Astrocyte of the hippocampus (primary cell): ENCODE results near the gene KCNIP1.
"Not testable (repeated sequence)": the region's sequence is repeated elsewhere in the genome, so short reads cannot be mapped to it uniquely, and the experiment has no call there.

Experiments
- DNase-seq: peaks from one replicate; pipeline ENCODE4 v3.0.0; 2011; ENCODE audit warnings: low read depth, low spot score

The KCNIP1 gene

DNA sequence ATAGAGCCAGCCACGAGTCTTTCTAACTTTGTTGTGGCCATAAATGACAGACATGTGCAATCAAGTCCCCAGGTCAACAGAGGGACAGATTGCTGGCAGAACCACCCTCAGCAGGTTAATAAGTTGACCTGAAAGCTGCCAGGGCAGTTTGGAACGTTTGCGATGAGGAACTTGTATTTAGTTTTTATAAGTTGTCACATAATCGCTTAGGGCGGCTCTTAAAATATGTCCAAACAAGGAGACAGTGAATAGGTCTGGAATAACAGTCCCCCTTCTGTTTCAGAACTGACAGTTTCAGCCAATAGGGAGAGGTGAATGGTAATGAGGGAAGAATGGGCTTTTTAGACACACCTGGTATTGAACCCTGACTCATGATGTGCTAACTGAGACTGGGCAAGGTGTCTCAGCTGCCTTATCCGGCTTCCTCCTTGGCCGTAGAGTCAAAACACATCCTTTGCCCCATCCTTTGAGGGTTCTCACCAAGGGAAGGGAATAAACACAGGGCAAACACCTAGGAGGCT is 246.2 kb downstream of the KCNIP1 start:
- DNase-seq = no peak

DNA sequence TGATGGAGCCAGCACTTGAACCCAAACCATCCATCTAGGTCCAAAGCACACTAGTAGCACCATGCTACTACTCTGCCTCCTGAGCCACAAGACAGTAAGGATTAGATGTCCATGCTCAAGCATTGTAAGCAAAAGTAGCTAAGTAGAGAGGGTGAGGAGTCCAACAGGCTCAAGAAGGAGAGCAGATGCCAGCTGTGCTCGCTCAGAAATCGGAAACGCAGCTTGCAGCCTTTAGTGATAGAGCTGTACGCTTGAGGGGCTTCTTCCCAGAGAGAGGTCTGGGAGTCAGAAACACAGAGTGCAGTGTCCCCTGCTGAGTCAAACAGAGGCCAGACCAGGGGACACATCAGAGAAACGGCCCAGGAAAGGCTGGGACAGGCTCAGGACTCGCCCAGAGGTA is 247.0 kb downstream of the KCNIP1 start:
- no peak for DNase-seq

DNA sequence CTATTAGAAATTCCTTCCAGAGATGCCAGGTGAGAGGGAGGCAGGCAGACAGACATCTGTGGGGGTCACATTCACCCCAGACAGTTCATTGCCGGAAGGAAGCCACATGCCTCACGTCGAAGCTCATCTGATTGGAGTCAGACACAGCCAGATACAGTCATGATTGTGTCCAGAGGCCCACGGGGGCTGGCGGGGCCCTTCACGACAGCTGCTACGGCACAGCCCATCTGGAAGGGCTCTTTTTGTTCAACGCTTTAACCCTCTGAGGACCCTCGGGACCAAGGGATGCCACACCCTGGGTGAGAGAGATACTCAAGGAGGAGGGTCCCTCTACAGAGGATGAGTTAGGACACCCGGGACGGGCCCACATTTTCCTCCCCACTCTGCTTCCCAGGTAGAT is 247.8 kb downstream of the KCNIP1 start:
- no peak for DNase-seq

GRCh38 chr5:170752257-170753215 is 248.7 kb downstream of the KCNIP1 start:
- DNase-seq = peak; percentile 51

- no peak for DNase-seq
Measured at GRCh38 chr5:170753311-170753710, 249.5 kb downstream of the KCNIP1 start.

- not testable (repeated sequence) for DNase-seq
Measured at GRCh38 chr5:170754508-170754907, 250.7 kb downstream of the KCNIP1 start.

DNA sequence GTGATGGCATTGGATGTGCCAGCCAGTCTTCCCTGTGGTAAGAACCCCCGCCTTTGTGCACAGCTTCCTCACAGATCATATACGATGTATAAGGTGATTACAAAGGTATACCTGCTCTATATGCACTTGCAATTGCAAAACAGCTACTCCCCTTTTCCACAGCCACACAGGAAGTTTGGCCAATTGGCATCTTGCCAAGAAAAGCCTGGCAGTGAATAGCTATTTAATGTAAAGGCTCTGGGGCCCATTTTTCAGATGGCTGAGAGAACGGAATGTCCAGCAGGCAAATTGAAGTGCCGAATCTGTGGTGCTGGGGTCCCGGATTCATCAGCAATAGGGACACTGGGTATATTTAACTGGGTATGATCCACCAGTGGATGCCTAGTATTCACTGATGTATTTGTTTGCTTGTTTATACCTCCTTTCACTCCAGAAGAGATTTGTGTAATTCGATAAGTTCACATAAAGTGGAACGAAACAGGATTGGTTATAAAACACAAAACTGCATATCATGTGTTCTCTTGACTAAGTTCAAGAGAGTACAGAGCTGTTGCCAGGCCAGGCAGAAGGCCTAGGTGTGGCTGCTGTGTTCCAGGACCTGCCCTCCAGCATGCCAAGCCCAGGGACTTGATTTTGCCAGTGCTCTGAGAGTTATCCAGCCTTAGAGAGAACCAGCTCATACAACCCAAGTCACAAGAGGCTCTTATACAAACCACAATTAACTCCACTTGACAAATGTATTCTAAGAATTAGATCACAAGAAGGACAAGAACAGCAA is 252.0 kb downstream of the KCNIP1 start:
- no peak for DNase-seq

DNA sequence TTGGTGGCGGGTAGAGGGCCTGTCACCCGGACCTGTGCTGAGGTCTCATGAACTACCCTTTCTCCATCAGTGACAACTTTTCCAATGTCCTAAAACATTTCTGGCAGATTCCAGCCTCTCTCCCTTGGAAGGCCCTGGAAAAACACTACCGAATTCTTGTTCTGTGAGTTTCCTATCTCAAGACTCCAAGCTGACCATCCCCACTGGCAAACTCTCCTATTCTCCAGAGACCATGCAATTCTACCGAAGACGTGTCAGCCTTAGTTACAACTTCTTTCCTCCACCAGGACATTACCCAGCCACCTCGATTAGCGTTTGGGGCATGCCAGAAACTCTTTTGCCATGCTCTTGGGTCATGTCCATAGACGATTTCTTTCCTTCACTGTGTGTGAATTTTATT is 252.9 kb downstream of the KCNIP1 start:
- DNase-seq = no peak

GRCh38 chr5:170757182-170757601 is 253.4 kb downstream of the KCNIP1 start:
- peak; percentile 78 for DNase-seq

DNA sequence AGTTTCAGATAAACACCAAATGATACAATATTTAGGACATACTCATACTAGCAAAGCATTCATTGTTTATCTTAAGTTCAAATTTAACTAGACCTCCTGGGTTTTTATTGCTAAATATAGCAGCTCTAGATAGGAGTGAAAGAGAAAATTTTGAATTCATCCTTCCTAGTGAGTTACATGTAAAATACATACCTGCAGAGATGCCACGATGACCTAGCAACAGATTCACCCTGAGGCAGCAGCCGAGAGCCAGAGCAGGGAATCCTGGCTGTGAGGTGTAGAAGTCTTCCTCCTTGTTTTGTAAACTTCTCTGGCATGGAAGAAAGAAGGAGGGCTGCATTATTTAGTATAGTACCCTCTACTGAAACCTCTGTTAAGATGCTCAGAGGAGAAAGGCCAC is 253.8 kb downstream of the KCNIP1 start:
- no peak for DNase-seq

DNA sequence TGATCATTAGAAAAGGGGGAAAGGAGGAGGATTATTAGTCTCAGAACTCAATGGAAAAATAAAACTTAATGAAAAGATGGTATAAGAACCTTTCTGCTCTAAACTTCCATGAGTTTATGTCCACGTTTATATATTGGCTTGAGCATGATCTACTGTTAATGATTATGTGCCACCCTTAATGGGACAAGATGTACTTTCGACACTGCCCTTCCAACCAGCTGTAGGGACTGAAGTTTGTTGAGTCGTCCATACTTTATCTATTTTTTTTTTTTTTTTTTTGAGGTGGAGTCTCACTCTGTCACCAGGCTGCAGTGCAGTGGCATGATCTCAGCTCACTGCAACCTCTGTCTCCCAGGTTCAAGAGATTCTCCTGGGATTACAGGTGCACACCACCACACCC is 254.7 kb downstream of the KCNIP1 start:
- no peak for DNase-seq

DNA sequence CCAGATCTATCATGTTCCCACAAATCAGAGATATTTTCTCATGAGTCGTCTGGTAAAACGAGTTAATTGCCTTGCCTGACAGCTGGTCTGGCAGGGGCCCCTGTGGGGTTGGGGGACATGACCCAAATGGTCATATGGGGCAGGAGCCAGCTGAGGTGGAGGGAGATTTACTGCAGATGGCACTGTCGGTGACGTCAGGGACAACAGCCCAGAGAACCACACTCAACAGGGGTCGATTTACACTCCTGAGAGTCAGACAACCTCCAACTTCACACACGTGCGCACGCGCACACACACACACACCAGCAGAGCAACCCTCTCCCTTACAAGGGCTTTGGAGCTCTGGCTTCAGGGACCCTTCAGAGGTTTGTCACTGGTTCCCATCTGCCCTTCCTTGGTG is 256.3 kb downstream of the KCNIP1 start:
- no peak for DNase-seq

DNA sequence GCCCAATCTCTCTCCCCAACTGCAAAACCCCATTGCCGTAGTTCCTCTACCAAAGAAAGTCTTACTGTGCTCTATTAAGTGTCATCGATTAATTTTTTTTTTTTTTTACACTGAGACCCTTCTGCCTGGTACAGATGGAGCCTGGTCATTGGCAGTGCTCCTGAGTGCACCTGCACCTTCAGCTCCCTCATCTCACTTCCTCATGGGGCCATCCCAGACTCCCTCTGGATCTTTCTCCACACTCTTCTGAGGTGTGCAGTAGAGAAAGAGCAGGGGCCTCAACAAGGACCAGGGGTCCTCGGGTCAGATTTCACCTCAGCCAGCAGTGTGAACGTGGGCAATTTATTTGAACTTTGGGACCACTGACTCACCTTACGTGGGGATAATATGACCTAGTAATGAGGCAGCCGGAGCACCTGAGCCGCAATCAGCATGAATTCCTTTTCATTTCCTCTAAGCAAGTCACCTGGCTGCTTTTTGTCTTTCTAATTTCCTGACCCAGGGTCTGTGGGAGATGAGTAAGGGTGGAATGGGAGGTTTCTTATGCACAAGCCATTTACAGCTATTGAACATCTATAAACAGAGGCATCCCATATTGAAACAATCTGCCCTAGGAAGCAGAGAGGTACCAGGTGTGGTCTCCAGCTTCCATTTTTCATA is 257.4 kb downstream of the KCNIP1 start:
- no peak for DNase-seq

DNA sequence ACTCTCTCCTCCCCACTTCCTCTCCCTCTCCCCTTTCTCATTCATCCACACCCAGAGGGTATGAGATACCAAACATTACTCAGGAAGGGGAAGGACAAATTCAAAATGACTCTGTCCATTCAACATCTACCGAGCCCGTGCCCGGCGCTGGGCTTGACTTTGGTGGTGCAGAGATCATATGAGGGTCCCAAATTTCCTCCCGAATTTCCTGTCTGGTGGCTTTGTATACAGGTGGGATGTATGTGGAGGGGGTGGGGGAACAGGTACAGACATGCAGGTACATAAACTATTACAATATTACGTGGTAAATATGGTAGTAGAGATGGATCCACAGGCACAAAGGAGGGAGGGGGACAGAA is 257.9 kb downstream of the KCNIP1 start:
- no peak for DNase-seq

GRCh38 chr5:170762298-170762697 is 258.5 kb downstream of the KCNIP1 start:
- DNase-seq = not testable (repeated sequence)

GRCh38 chr5:170765868-170766267 is 262.0 kb downstream of the KCNIP1 start:
- DNase-seq = not testable (repeated sequence)

DNA sequence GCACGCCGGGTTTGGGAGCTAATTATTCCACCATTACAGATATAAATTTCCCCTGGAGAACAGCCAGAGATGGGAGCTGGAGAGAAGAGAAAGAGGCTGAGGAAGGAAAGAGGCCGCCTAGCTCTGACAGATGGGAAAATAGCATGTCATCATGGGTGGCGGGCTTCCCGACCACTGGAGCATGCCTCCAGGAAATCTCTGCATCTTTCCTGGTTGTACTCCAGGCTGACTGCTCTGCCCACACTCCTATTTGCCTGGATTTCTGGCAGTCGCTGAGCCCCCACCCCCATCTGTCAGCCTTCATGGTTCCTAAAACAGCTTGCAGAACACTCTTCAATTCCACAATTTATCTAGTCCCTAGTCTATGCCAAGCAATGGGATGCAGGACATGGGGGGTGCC is 265.4 kb downstream of the KCNIP1 start:
- no peak for DNase-seq

DNA sequence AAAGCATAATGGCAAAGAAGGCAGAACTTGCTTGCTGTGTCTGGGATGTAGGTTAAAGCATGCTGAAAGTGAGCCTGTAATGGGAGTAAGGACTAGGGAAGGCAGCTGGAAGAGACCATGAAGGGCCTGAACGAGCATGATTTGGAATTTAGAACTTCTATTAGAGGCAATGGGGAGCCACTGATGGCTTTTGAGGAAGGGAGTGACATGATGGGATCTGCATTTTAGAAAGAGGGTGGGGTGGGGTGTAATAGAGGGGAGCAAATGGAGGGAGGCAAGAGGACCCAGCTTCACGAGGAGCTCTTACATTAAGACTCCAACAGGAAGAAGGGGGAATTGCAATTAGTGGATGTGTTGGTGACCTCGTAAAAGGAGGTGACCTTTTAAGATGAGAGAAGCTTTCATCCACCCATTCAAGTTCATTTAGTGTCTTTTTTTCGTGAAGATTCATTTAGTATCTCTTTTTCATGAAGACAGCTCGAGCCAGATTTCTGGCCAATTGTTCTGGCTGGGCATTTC is 266.1 kb downstream of the KCNIP1 start:
- DNase-seq = no peak

DNA sequence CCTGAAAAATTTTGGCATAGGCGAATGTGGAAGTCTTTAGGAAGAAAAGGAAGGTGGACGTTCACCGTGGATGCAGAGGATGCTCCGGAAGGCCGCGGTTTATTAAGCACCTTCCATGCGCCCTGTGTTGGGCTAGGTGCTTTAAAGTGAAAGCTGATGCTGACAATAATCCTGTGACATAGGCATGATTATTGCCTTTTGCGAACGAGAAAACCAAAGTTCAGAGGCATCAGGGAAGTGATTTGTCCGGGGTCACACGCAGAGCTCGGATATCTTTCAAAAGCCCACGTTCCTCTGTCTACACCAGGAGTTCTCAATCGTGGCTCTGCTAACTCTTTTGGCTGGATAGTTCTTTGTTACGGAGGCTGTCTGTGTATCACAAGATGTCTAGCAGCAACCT is 267.7 kb downstream of the KCNIP1 start:
- no peak for DNase-seq

GRCh38 chr5:170773024-170773985 is 269.5 kb downstream of the KCNIP1 start:
- DNase-seq = no peak

GRCh38 chr5:170774831-170775230 is 271.0 kb downstream of the KCNIP1 start:
- no peak for DNase-seq
